ENCODE measurements around the gene KIRREL3. TPM values are rescaled to one million over a fixed set of nuclear protein-coding genes. Genes with fewer than 3 reads are reported as not detected.

Gene KIRREL3
- polyA plus RNA-seq, 2 of the 4 experiments (the other 2 are of a cell fraction): 3.0 to 11.0 TPM

DNA sequence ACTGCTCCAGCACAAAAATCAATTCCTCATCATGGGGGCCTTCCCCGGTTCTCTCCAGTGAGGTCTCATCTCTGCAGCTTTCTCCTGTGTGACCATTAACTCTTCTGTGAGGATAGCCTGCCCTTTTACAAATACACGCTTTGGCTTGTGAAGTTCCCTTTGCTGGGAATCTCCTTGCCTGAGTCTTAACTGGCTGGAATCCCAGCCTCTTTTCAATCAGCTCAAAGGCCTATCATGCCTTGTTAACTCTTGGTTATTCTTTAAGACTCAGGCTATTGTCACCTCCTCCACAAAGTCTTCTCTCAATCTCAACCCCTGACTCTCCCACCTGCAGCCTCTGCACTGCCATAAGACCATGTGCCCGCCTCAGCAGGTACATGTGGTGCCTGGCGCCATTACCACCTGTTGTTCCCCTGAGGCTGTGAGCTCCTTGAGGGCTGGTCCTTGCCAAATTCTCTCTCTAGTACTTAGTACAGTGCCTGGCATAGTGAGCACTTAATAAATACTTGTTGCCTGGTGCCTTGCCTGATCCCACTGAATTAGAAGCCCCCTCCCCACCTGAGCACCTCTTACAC, 516.9 kb downstream of the KIRREL3 start:
- CTCF ChIA-PET: interaction anchor here (1.1 to 1.8 kb wide), 2 partner anchors 43 to 173 kb away, joined by 3 to 6 read pairs; no protein-coding TSS in a partner anchor
- no peak for TF ChIP-seq BCL3 (IDR thresholded peaks at IDR 0.05)
- no peak for TF ChIP-seq HES2 (IDR thresholded peaks at IDR 0.05)
- TF ChIP-seq E2F6 (IDR thresholded peaks at IDR 0.05; ENCODE audit: borderline replicate concordance, low read depth): no peak
- ATAC-seq: no peak
- Histone ChIP-seq H3K4me1 (peaks cover 20% of the 10 kb centered on the region; the same call in 2 of the 3 replicates), H3K9me3 (no peaks in the 10 kb centered on the region), H3K4me2 (peak overlapping the region; percentile 28; the same call in 2 of the 3 replicates), H3K4me3 (no peak overlapping the region), H3K27ac (peak overlapping the region in 1 of 2 experiments; percentile 64; a peak in 3 of 6 replicates)
- POLR2A ChIA-PET: no interaction called here
- no peak for FAIRE-seq
- 65% methylated on average over 4 of the region's 4 CpGs for WGBS (ENCODE audit: missing lambda C conversion rate)
- DNase-seq (ENCODE audit: low read depth in 1 of 2, low spot score in 1 of 2): no peak

- 84% methylated on average over 5 of the region's 5 CpGs for whole genome bisulfite sequencing (ENCODE audit: missing lambda C conversion rate)
- H3K4me3 ChIP-seq: no peak overlapping the region
- ChIA-PET POLR2A (no interaction called here), CTCF (interaction anchor here (1.6 to 1.8 kb wide), 2 partner anchors 42 to 172 kb away, joined by 6 read pairs; no protein-coding TSS in a partner anchor)
- no peak overlapping the region for H3K27ac ChIP-seq
- TF ChIP-seq EP300 (IDR thresholded peaks at IDR 0.05) (no peak), MAFK (IDR thresholded peaks at IDR 0.05; ENCODE audit: partially characterized antibody) (peak; percentile 22)
- H3K9me3 ChIP-seq: no peaks in the 10 kb centered on the region
- no peak for DNase-seq (ENCODE audit: low read depth in 1 of 2, low spot score in 1 of 2)
- H3K4me2 ChIP-seq: no peak overlapping the region
- peaks cover 20% of the 10 kb centered on the region; the same call in 2 of the 3 replicates for H3K4me1 ChIP-seq
- no peak for ATAC-seq
- FAIRE-seq: no peak
Measured at GRCh38 chr11:126482586-126483108, 517.9 kb downstream of the KIRREL3 start.

GRCh38 chr11:126481303-126481680, 519.3 kb downstream of the KIRREL3 start:
- POLR2A ChIA-PET: interaction anchor here (0.5 to 1.2 kb wide), 2 partner anchors 171 to 1066 kb away, joined by 3 to 5 read pairs; no protein-coding TSS in a partner anchor

More at GRCh38 chr11:126481303-126481680, 519.3 kb downstream of the KIRREL3 start:
- ATAC-seq (no peak), FAIRE-seq (no peak), DNase-seq (ENCODE audit: low read depth in 1 of 2, low spot score in 1 of 2) (no peak)
- Histone ChIP-seq H3K9me3 (no peaks in the 10 kb centered on the region), H3K4me2 (no peak overlapping the region), H3K27ac (no peak overlapping the region), H3K4me1 (peaks cover 20% of the 10 kb centered on the region; the same call in 2 of the 3 replicates), H3K4me3 (no peak overlapping the region)
- TF ChIP-seq, protein P1, sequence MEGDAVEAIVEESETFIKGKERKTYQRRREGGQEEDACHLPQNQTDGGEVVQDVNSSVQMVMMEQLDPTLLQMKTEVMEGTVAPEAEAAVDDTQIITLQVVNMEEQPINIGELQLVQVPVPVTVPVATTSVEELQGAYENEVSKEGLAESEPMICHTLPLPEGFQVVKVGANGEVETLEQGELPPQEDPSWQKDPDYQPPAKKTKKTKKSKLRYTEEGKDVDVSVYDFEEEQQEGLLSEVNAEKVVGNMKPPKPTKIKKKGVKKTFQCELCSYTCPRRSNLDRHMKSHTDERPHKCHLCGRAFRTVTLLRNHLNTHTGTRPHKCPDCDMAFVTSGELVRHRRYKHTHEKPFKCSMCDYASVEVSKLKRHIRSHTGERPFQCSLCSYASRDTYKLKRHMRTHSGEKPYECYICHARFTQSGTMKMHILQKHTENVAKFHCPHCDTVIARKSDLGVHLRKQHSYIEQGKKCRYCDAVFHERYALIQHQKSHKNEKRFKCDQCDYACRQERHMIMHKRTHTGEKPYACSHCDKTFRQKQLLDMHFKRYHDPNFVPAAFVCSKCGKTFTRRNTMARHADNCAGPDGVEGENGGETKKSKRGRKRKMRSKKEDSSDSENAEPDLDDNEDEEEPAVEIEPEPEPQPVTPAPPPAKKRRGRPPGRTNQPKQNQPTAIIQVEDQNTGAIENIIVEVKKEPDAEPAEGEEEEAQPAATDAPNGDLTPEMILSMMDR (IDR thresholded peaks at IDR 0.05): no peak
- no peak for TF ChIP-seq ATOH8 (CRISPR knock-in tag; IDR thresholded peaks at IDR 0.05; ENCODE audit: low read depth)
- TF ChIP-seq POLR2AphosphoS2 (conservative IDR thresholded peaks at IDR 0.05; ENCODE audit: low read length): no peak
- TF ChIP-seq RCOR1 (IDR thresholded peaks at IDR 0.05; ENCODE audit: low read depth, low read length): no peak
- TF ChIP-seq PBX3 (IDR thresholded peaks at IDR 0.05): no peak
- no peak for TF ChIP-seq CBX2 (IDR thresholded peaks at IDR 0.05; ENCODE audit: borderline replicate concordance, low read depth)
- TF ChIP-seq GATA3 (IDR thresholded peaks at IDR 0.05; ENCODE audit: borderline replicate concordance): no peak
- TF ChIP-seq EHF (CRISPR knock-in tag; IDR thresholded peaks at IDR 0.05): no peak
- TF ChIP-seq PHF8 (IDR thresholded peaks at IDR 0.05; ENCODE audit: borderline replicate concordance, low read depth): no peak
- 72% methylated on average over 5 of the region's 5 CpGs for WGBS (ENCODE audit: missing lambda C conversion rate)
- CTCF ChIA-PET: interaction anchor here (0.5 to 2.9 kb wide), 25 partner anchors 10 to 509 kb away, joined by 3 to 36 read pairs (median 5); no protein-coding TSS in a partner anchor

Measured in A549 (cell line).